SK-N-SH (cell line): ENCODE data around the gene CACNA2D3. TPM values are rescaled to one million over a fixed set of nuclear protein-coding genes. Genes with fewer than 3 reads are reported as not detected.

Experiments
- CTCF ChIA-PET: fragments of 300-600, 350-600 bp; formaldehyde crosslinking; extraction: SDS; loops from one replicate; lab custom pipeline; 2021; lab: Yijun Ruan, JAX
- POLR2A ChIA-PET: fragments of 350-600 bp; sonication (Branson Sonifier 250); formaldehyde crosslinking; extraction: SDS; loops from one replicate; lab custom pipeline; 2020; ENCODE audit warnings: antibody characterized with exemption, inconsistent platforms; lab: Yijun Ruan, JAX
- DNase-seq: peaks from one replicate; pipeline ENCODE4 v3.0.0; 2012
- H2AFZ ChIP-seq: fragments of 200-600 bp; sonication (generic); 2 replicates; pipeline ENCODE4 v1.8.1; 2016; ENCODE audit warnings: antibody characterized with exemption, mild to moderate bottlenecking, low read depth
- H3F3A ChIP-seq: fragments of 200-600 bp; sonication (generic); replicated peaks from 2 replicates; pipeline ENCODE3; 2016; ENCODE audit warnings: antibody characterized with exemption, mild to moderate bottlenecking; ENCODE audit not compliant: insufficient read depth
- H3K27ac ChIP-seq, 2 experiments: fragments of 200-500 bp in 1 of 2; fragments of 200-600 bp in 1 of 2; sonication (Bioruptor generic) in 1 of 2; sonication (generic), shearing (Covaris generic) in 1 of 2; 2 replicates each; pipeline versions ENCODE4 v1.5.1 to v1.6.1; 2014 to 2016; ENCODE audit warnings: low read depth in 2 of 2, inconsistent platforms in 1 of 2, low read length in 1 of 2, mild to moderate bottlenecking in 1 of 2, mixed read lengths in 1 of 2
- H3K27me3 ChIP-seq: fragments of 200-600 bp; sonication (generic), shearing (Covaris generic); 2 replicates; pipeline ENCODE4 v1.6.1; 2016; ENCODE audit warnings: mixed run types; ENCODE audit not compliant: insufficient read depth
- H3K36me3 ChIP-seq, 2 experiments: fragments of 200-500 bp in 1 of 2; fragments of 200-600 bp in 1 of 2; sonication (Bioruptor generic) in 1 of 2; sonication (generic) in 1 of 2; replicated peaks in 1 of 2; 2 replicates each; pipeline versions ENCODE3 to v1.5.1; 2014 to 2016; ENCODE audit warnings: low read length in 1 of 2, mild to moderate bottlenecking in 1 of 2; ENCODE audit not compliant: insufficient read depth in 2 of 2, control insufficient read depth in 1 of 2
- H3K4me1 ChIP-seq, 2 experiments: fragments of 200-500 bp in 1 of 2; fragments of 200-600 bp in 1 of 2; sonication (Bioruptor generic) in 1 of 2; sonication (generic), shearing (Covaris generic) in 1 of 2; 2 replicates each; pipeline versions ENCODE4 v1.5.1 to v1.6.1; 2014 to 2016; ENCODE audit warnings: low read depth in 1 of 2, low read length in 1 of 2, mixed run types in 1 of 2; ENCODE audit not compliant: insufficient read depth in 2 of 2, control insufficient read depth in 1 of 2
- H3K4me2 ChIP-seq: fragments of 200-600 bp; sonication (generic), shearing (Covaris generic); 2 replicates; pipeline ENCODE4 v1.6.1; 2017; ENCODE audit warnings: mixed run types
- H3K4me3 ChIP-seq, 2 experiments: fragments of 200-500 bp in 1 of 2; fragments of 200-600 bp in 1 of 2; sonication (Bioruptor generic) in 1 of 2; sonication (generic), shearing (Covaris generic) in 1 of 2; 2 replicates each; pipeline versions ENCODE4 v1.5.1 to v1.8.1; 2014 to 2016; ENCODE audit warnings: low read depth in 2 of 2, inconsistent platforms in 1 of 2, low read length in 1 of 2, mild to moderate bottlenecking in 1 of 2, mixed read lengths in 1 of 2, moderate library complexity in 1 of 2
- H3K79me2 ChIP-seq: fragments of 200-600 bp; sonication (generic); 2 replicates; pipeline ENCODE4 v1.8.1; 2017; ENCODE audit warnings: mild to moderate bottlenecking; ENCODE audit not compliant: insufficient read depth
- H3K9ac ChIP-seq: fragments of 200-600 bp; sonication (generic); 2 replicates; pipeline ENCODE4 v1.6.1; 2017; ENCODE audit warnings: mixed run types
- H3K9me2 ChIP-seq: fragments of 200-600 bp; sonication (generic); 2 replicates; pipeline ENCODE4 v1.6.1; 2017; ENCODE audit warnings: mixed run types
- H3K9me3 ChIP-seq: fragments of 200-600 bp; sonication (generic); 2 replicates; pipeline ENCODE4 v1.6.1; 2017; ENCODE audit warnings: mixed run types, mild to moderate bottlenecking, moderate library complexity
- H4K20me1 ChIP-seq: fragments of 200-600 bp; sonication (generic); 2 replicates; pipeline ENCODE4 v1.6.1; 2017; ENCODE audit warnings: mild to moderate bottlenecking, mixed run types; ENCODE audit not compliant: insufficient read depth
- CHD2 ChIP-seq: fragments of 150-350 bp; IDR thresholded peaks from 2 replicates; pipeline ENCODE4 v1.6.1; 2018; ENCODE audit warnings: low read length; ENCODE audit not compliant: partially characterized antibody
- ELF1 ChIP-seq: IDR thresholded peaks from 2 replicates; pipeline ENCODE4 v1.4.0; 2012
- EP300 ChIP-seq, 2 experiments: IDR thresholded peaks; 2 replicates each; pipeline versions ENCODE4 v1.4.0 to v1.6.1; 2012; ENCODE audit warnings: borderline replicate concordance in 1 of 2, low read depth in 1 of 2, low read length in 1 of 2
- EZH2phosphoT487 ChIP-seq: fragments of 200-600 bp; sonication (generic); IDR thresholded peaks from 2 replicates; pipeline ENCODE4 v1.6.1; 2017; ENCODE audit warnings: low read depth, mixed run types, mild to moderate bottlenecking, antibody characterized with exemption, moderate library complexity, borderline replicate concordance
- FOSL2 ChIP-seq: IDR thresholded peaks from 2 replicates; pipeline ENCODE4 v1.4.0; 2012; ENCODE audit warnings: low read depth, mild to moderate bottlenecking, moderate library complexity, borderline replicate concordance
- FOXM1 ChIP-seq: IDR thresholded peaks from 2 replicates; pipeline ENCODE4 v1.4.0; 2012; ENCODE audit warnings: low read depth, mild to moderate bottlenecking
- GABPA ChIP-seq: IDR thresholded peaks from 2 replicates; pipeline ENCODE4 v1.4.0; 2012; ENCODE audit warnings: low read depth, mild to moderate bottlenecking
- GATA2 ChIP-seq: sonication (generic); formaldehyde crosslinking; IDR thresholded peaks from 2 replicates; pipeline ENCODE4 v1.5.0; 2020; ENCODE audit warnings: mild to moderate bottlenecking, missing genetic modification reagents
- MEF2A ChIP-seq: IDR thresholded peaks from 2 replicates; pipeline ENCODE4 v1.4.0; 2012; ENCODE audit warnings: low read depth, borderline replicate concordance
- NFIC ChIP-seq: IDR thresholded peaks from 2 replicates; pipeline ENCODE4 v1.4.0; 2012; ENCODE audit warnings: borderline replicate concordance
- POLR2AphosphoS5 ChIP-seq: IDR thresholded peaks from 2 replicates; pipeline ENCODE4 v1.6.1; 2012; ENCODE audit warnings: low read depth, low read length
- RFX5 ChIP-seq: IDR thresholded peaks from 2 replicates; pipeline ENCODE4 v1.6.1; 2012; ENCODE audit warnings: mild to moderate bottlenecking, improper control_type of control experiment, low read length
- TCF12 ChIP-seq: IDR thresholded peaks from 2 replicates; pipeline ENCODE4 v1.4.0; 2012
- YY1 ChIP-seq: IDR thresholded peaks from 2 replicates; pipeline ENCODE4 v1.4.0; 2012; ENCODE audit warnings: low read depth, mild to moderate bottlenecking
- WGBS: methylation state at CpG from one replicate; pipeline ENCODE4 v1.1.6; 2017; ENCODE audit warnings: low lambda C conversion rate; 5-methylcytosine and 5-hydroxymethylcytosine counted together
- polyA plus RNA-seq, 3 experiments: library from polyadenylated mRNA; depleted of rRNA; stranded (reverse); fragments of >200 nt; gene quantifications; 2 replicates each; pipeline ENCODE4 v1.2.3, GENCODE V29; 2012
- TF ChIP-seq, protein P1 (sequence below): IDR thresholded peaks from 2 replicates; pipeline ENCODE4 v1.6.1; 2012; ENCODE audit warnings: mild to moderate bottlenecking, low read depth, low read length, moderate library complexity
- TF ChIP-seq, protein P2 (sequence below): IDR thresholded peaks from 2 replicates; pipeline ENCODE4 v1.4.0; 2012; ENCODE audit warnings: low read depth, borderline replicate concordance
- TF ChIP-seq, protein P3 (sequence below): IDR thresholded peaks from 2 replicates; pipeline ENCODE4; 2012
- TF ChIP-seq, protein P4 (sequence below): fragments of 150-350 bp; IDR thresholded peaks from 2 replicates; pipeline ENCODE4 v1.6.1; 2017; ENCODE audit warnings: antibody characterized with exemption, low read length, low read depth, borderline replicate concordance

CACNA2D3 gene
- polyA plus RNA-seq, 1 of the 3 experiments (the other 2 are of a cell fraction): 0.15 TPM

DNA sequence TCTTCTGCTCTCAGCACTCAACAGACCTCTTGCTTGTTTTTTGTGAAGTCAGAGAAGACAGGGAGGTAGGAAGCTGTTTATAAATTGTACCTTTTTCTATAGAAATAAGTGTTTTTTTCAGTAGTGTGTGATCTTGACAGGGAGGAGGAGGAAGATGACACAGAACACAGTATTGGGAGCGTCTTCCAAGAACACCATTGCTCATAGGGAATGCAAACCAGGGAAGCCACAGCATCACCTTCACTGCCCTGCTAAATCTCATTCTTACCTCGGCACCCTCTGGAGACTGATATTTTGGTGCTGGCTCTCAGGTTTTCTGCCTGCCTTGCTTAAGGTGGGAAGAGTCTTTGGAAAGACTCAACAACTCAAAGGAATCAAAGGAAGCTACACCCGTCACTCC, 636.1 kb downstream of the CACNA2D3 start:
- H3K4me2 ChIP-seq: no peak overlapping the region

More for the DNA sequence above, 636.1 kb downstream of the CACNA2D3 start:
- H3K79me2 ChIP-seq: no peaks in the 10 kb centered on the region
- H3K27me3 ChIP-seq: no peaks in the 10 kb centered on the region
- DNase-seq: no peak
- TF ChIP-seq, protein P1, sequence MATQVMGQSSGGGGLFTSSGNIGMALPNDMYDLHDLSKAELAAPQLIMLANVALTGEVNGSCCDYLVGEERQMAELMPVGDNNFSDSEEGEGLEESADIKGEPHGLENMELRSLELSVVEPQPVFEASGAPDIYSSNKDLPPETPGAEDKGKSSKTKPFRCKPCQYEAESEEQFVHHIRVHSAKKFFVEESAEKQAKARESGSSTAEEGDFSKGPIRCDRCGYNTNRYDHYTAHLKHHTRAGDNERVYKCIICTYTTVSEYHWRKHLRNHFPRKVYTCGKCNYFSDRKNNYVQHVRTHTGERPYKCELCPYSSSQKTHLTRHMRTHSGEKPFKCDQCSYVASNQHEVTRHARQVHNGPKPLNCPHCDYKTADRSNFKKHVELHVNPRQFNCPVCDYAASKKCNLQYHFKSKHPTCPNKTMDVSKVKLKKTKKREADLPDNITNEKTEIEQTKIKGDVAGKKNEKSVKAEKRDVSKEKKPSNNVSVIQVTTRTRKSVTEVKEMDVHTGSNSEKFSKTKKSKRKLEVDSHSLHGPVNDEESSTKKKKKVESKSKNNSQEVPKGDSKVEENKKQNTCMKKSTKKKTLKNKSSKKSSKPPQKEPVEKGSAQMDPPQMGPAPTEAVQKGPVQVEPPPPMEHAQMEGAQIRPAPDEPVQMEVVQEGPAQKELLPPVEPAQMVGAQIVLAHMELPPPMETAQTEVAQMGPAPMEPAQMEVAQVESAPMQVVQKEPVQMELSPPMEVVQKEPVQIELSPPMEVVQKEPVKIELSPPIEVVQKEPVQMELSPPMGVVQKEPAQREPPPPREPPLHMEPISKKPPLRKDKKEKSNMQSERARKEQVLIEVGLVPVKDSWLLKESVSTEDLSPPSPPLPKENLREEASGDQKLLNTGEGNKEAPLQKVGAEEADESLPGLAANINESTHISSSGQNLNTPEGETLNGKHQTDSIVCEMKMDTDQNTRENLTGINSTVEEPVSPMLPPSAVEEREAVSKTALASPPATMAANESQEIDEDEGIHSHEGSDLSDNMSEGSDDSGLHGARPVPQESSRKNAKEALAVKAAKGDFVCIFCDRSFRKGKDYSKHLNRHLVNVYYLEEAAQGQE: no peak
- TF ChIP-seq MEF2A (no peak), FOSL2 (no peak), GATA2 (CRISPR knock-in tag) (no peak), CHD2 (no peak), EZH2phosphoT487 (no peak), ELF1 (no peak), NFIC (no peak), TCF12 (no peak), EP300 (IDR thresholded peaks at IDR 0.05; ENCODE audit: borderline replicate concordance in 1 of 2, low read depth in 1 of 2, low read length in 1 of 2) (no peak), GABPA (no peak), YY1 (no peak), RFX5 (no peak), FOXM1 (no peak), POLR2AphosphoS5 (no peak)
- TF ChIP-seq, protein P2, sequence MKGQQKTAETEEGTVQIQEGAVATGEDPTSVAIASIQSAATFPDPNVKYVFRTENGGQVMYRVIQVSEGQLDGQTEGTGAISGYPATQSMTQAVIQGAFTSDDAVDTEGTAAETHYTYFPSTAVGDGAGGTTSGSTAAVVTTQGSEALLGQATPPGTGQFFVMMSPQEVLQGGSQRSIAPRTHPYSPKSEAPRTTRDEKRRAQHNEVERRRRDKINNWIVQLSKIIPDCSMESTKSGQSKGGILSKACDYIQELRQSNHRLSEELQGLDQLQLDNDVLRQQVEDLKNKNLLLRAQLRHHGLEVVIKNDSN: no peak
- TF ChIP-seq, protein P3, sequence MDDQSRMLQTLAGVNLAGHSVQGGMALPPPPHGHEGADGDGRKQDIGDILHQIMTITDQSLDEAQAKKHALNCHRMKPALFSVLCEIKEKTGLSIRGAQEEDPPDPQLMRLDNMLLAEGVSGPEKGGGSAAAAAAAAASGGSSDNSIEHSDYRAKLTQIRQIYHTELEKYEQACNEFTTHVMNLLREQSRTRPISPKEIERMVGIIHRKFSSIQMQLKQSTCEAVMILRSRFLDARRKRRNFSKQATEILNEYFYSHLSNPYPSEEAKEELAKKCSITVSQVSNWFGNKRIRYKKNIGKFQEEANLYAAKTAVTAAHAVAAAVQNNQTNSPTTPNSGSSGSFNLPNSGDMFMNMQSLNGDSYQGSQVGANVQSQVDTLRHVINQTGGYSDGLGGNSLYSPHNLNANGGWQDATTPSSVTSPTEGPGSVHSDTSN: no peak
- TF ChIP-seq, protein P4, sequence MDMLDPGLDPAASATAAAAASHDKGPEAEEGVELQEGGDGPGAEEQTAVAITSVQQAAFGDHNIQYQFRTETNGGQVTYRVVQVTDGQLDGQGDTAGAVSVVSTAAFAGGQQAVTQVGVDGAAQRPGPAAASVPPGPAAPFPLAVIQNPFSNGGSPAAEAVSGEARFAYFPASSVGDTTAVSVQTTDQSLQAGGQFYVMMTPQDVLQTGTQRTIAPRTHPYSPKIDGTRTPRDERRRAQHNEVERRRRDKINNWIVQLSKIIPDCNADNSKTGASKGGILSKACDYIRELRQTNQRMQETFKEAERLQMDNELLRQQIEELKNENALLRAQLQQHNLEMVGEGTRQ: no peak
- TF ChIP-seq, all 33 proteins: peak for 0
- H4K20me1 ChIP-seq: no peaks in the 10 kb centered on the region
- no peaks in the 10 kb centered on the region for H3K36me3 ChIP-seq
- 24% methylated on average over 3 of the region's 3 CpGs for WGBS
- H3K4me1 ChIP-seq: no peaks in the 10 kb centered on the region
- ChIA-PET POLR2A (interaction anchor here (0.7 kb wide), 1 partner anchor 20 kb away, joined by 3 read pairs; no protein-coding TSS in a partner anchor), CTCF (no interaction called here)
- H3K9me3 ChIP-seq: no peaks in the 10 kb centered on the region
- H3F3A ChIP-seq: no peaks in the 10 kb centered on the region
- H3K9ac ChIP-seq: no peak overlapping the region
- no peaks in the 10 kb centered on the region for H3K9me2 ChIP-seq
- H2AFZ ChIP-seq: no peak overlapping the region
- no peak overlapping the region for H3K4me3 ChIP-seq
- no peak overlapping the region for H3K27ac ChIP-seq
